ENCODE data around the gene BCKDK.

DNA sequence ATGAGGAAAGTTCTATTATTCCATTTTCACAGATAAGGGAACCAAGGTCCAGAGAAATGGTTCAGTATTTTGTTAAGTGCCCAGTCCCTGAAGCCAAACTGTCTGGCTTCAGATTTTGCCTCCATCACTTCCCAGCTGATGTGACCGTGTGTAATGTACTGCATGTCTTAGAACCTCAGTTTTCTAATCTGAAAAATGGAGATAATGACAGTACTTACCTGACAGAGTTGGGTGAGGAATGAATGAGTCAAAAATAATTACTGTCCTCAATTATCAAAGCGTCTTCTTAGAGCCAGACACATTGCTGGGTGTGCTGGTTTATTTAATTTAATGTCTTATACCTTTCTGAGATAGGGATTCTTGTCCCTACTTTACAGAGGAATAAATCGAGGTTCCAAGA is 40.8 kb upstream of the BCKDK start:
- TF ChIP-seq, protein P1, sequence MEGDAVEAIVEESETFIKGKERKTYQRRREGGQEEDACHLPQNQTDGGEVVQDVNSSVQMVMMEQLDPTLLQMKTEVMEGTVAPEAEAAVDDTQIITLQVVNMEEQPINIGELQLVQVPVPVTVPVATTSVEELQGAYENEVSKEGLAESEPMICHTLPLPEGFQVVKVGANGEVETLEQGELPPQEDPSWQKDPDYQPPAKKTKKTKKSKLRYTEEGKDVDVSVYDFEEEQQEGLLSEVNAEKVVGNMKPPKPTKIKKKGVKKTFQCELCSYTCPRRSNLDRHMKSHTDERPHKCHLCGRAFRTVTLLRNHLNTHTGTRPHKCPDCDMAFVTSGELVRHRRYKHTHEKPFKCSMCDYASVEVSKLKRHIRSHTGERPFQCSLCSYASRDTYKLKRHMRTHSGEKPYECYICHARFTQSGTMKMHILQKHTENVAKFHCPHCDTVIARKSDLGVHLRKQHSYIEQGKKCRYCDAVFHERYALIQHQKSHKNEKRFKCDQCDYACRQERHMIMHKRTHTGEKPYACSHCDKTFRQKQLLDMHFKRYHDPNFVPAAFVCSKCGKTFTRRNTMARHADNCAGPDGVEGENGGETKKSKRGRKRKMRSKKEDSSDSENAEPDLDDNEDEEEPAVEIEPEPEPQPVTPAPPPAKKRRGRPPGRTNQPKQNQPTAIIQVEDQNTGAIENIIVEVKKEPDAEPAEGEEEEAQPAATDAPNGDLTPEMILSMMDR (IDR thresholded peaks at IDR 0.05) = no peak
- no peak for TF ChIP-seq POLR2A (IDR thresholded peaks at IDR 0.05)

All from tibial nerve (tissue), 3 donors.